Spleen (tissue), 11 donors: ENCODE results near the gene ATP5F1D. TPM values are rescaled to one million over a fixed set of nuclear protein-coding genes. Genes with fewer than 3 reads are reported as not detected.

Source experiments
- DNase-seq: peaks from one replicate; pipeline ENCODE4 v3.0.0-alpha.2; 2020
- H3K27ac ChIP-seq, 8 donors: fragments of 200-600 bp; sonication (generic) in 7 of 8; 1 replicate in 4 of 8; 2 replicates in 4 of 8; pipeline versions ENCODE4 v1.5.0 to v1.8.0; 2016 to 2021; ENCODE audit warnings: inconsistent platforms in 4 of 8, mild to moderate bottlenecking in 4 of 8, moderate library complexity in 1 of 8
- H3K27me3 ChIP-seq, 7 donors: fragments of 200-600 bp; sonication (generic) in 6 of 7; replicated peaks in 1 of 7; 1 replicate in 4 of 7; 2 replicates in 3 of 7; pipeline versions ENCODE4 v1.5.0 to v1.8.0; 2016 to 2021; ENCODE audit warnings: inconsistent platforms in 3 of 7, mild to moderate bottlenecking in 1 of 7
- H3K36me3 ChIP-seq, 6 donors: fragments of 200-600 bp; sonication (generic) in 5 of 6; 1 replicate in 4 of 6; 2 replicates in 2 of 6; pipeline versions ENCODE4 v1.5.0 to v1.8.0; 2016 to 2021; ENCODE audit warnings: inconsistent platforms in 2 of 6
- H3K4me1 ChIP-seq, 6 donors: fragments of 200-600 bp; sonication (generic) in 5 of 6; 1 replicate in 3 of 6; 2 replicates in 3 of 6; pipeline versions ENCODE4 v1.5.0 to v1.8.0; 2016 to 2021; ENCODE audit warnings: inconsistent platforms in 3 of 6
- H3K4me3 ChIP-seq, 8 donors: fragments of 200-600 bp; sonication (generic) in 7 of 8; 1 replicate in 4 of 8; 2 replicates in 4 of 8; pipeline versions ENCODE4 v1.5.0 to v1.8.0; 2016 to 2021; ENCODE audit warnings: inconsistent platforms in 4 of 8, mild to moderate bottlenecking in 4 of 8, moderate library complexity in 2 of 8
- H3K9me3 ChIP-seq, 8 donors: fragments of 200-600 bp; sonication (generic) in 7 of 8; 1 replicate in 4 of 8; 2 replicates in 4 of 8; pipeline versions ENCODE4 v1.5.0 to v1.8.0; 2016 to 2021; ENCODE audit warnings: inconsistent platforms in 4 of 8
- CTCF ChIP-seq, 11 experiments: fragments of 200-600 bp in 7 of 11; fragments of 450-650 bp in 4 of 11; sonication (generic) in 4 of 11; IDR thresholded peaks in 8 of 11; conservative IDR thresholded peaks in 3 of 11; 1 replicate in 7 of 11; 2 replicates in 4 of 11; pipeline versions ENCODE4 v1.4.0 to v1.8.0; 2016 to 2021; ENCODE audit warnings: antibody characterized with exemption in 11 of 11, inconsistent platforms in 4 of 11, mild to moderate bottlenecking in 1 of 11
- POLR2A ChIP-seq, 3 donors: fragments of 450-650 bp; IDR thresholded peaks; one replicate each; pipeline ENCODE4 v1.5.1; 2017; ENCODE audit warnings: antibody characterized with exemption in 3 of 3, mild to moderate bottlenecking in 1 of 3
- POLR2AphosphoS5 ChIP-seq, 3 donors: sonication (generic); formaldehyde crosslinking; IDR thresholded peaks; one replicate each; pipeline ENCODE4 v1.5.1; 2017; ENCODE audit warnings: antibody characterized with exemption in 3 of 3
- WGBS, 5 donors: extraction: QIAGEN DNeasy Blood & Tissue Kit in 3 of 5; methylation state at CpG; one replicate each; pipeline versions ENCODE4 v1.1.5 to v1.1.7; 2013 to 2018; 5-methylcytosine and 5-hydroxymethylcytosine counted together
- intact Hi-C: fragments of 100-400 bp; cut with DNase I; formaldehyde crosslinking; loops from one replicate; pipeline ENCODE4 v1.15.0; 2023; ENCODE audit warnings: low total_unique reads
- polyA plus RNA-seq, 3 donors: library from polyadenylated mRNA; stranded (reverse); fragments of 200-250 nt; gene quantifications; one replicate each; pipeline ENCODE4 v1.2.1, GENCODE V29; 2013
- total RNA-seq, 7 donors: library from RNA; depleted of rRNA in 3 of 7; stranded (reverse); fragments of >200 nt in 3 of 7; fragmentation: NEBNext Ultra II Directional in 4 of 7; extraction: Animal tissue kit (Norgen Biotek cat#: 25700) in 4 of 7; gene quantifications; one replicate each; pipeline versions ENCODE4 v1.1.0 to v1.2.1, GENCODE V29; 2016 to 2021
- donor health status: healthy with polysubstance abuse.
- donor health status: DM: no; HTN: no; CAD: no; lungs with moderate emphysema.
- donor health status: DM: no; HTN: no; CAD: no.
- donor health status: Bipolar disorder and iron deficiency.
- donor health status: healthy.
- donor health status: DM: no; HTN: no; CAD: no.
- donor health status: DM: yes; HTN: yes; CAD: no.

The ATP5F1D gene
- total and polyA plus RNA-seq, 10 donors, result 49.1 to 166 (median 121) TPM

GRCh38 chr19:1237754-1238368, 3.7 kb upstream of the ATP5F1D start, which contains the start of gene CBARP:
Gene CBARP (minus strand): TSS chr19:1238005. CDS start chr19:1236100, 1,905 bp downstream.
- H3K4me3 ChIP-seq, result peak within 1 kb of the TSS in 7 of 8 donors; percentile 27 to 71 (median 45)
- H3K36me3 ChIP-seq, result no peaks in the 10 kb centered on the region
- WGBS, 5 donors, result 1 to 20% (median 1%) methylated on average over 1 to 87 of the region's 87 CpGs
- TF ChIP-seq POLR2A (IDR thresholded peaks at IDR 0.05), result no peak
- TF ChIP-seq CTCF (IDR thresholded peaks at IDR 0.05 in 8 of 11, conservative IDR thresholded peaks at IDR 0.05 in 3 of 11), result no peak
- H3K27ac ChIP-seq, result peak within 1 kb of the TSS in 3 of 8 donors; percentile 8 to 69 (median 31)
- peaks cover 0 to 51% (median 18%) of the 10 kb centered on the region in 7 donors for H3K27me3 ChIP-seq
- no peak for DNase-seq
- no peaks in the 10 kb centered on the region for H3K9me3 ChIP-seq
- intact Hi-C loops, result no loop called here
- H3K4me1 ChIP-seq, result peaks cover 37 to 77% (median 60%) of the 10 kb centered on the region in 6 donors

- TF ChIP-seq POLR2AphosphoS5 (IDR thresholded peaks at IDR 0.05) (peak in 1 of 3 donors; percentile 12), POLR2A (IDR thresholded peaks at IDR 0.05) (no peak), CTCF (IDR thresholded peaks at IDR 0.05 in 8 of 11, conservative IDR thresholded peaks at IDR 0.05 in 3 of 11) (no peak)
- Histone ChIP-seq H3K27ac (peak overlapping the region in 2 of 8 donors; percentile 31 to 69), H3K4me3 (peak overlapping the region in 7 of 8 donors; percentile 7 to 71 (median 42)), H3K9me3 (no peaks in the 10 kb centered on the region), H3K4me1 (peaks cover 32 to 77% (median 60%) of the 10 kb centered on the region in 6 donors), H3K36me3 (peaks cover 0 to 7% (median 0%) of the 10 kb centered on the region in 6 donors), H3K27me3 (peaks cover 0 to 51% (median 18%) of the 10 kb centered on the region in 7 donors)
- 56 to 67% (median 61%) methylated on average over 30 to 34 of the region's 34 CpGs for WGBS, 5 donors
- no peak for DNase-seq
- intact Hi-C loops, result no loop called here
These were observed 2.9 kb upstream of the ATP5F1D start for GRCh38 chr19:1238369-1239303.

- H3K27me3 ChIP-seq, result peaks cover 0 to 51% (median 18%) of the 10 kb centered on the region in 7 donors
- peak overlapping the region in 5 of 8 donors; percentile 61 to 100 (median 69) for H3K27ac ChIP-seq
- H3K4me3 ChIP-seq, result peak overlapping the region in 1 of 8 donors; percentile 97
- H3K9me3 ChIP-seq, result no peaks in the 10 kb centered on the region
- peaks cover 0 to 15% (median 0%) of the 10 kb centered on the region in 6 donors for H3K36me3 ChIP-seq
- 62 to 84% (median 73%) methylated on average over 10 to 11 of the region's 11 CpGs for WGBS, 5 donors
- no peak for DNase-seq
- peaks cover 38 to 79% (median 65%) of the 10 kb centered on the region in 6 donors for H3K4me1 ChIP-seq
- no peak for TF ChIP-seq POLR2AphosphoS5 (IDR thresholded peaks at IDR 0.05)
- TF ChIP-seq POLR2A (IDR thresholded peaks at IDR 0.05), result no peak
- no peak for TF ChIP-seq CTCF (IDR thresholded peaks at IDR 0.05 in 8 of 11, conservative IDR thresholded peaks at IDR 0.05 in 3 of 11)
- intact Hi-C loops, result no loop called here
These were observed 2.1 kb upstream of the ATP5F1D start for GRCh38 chr19:1239420-1239795.
